ENCODE results near the gene KDM2B.

DNA sequence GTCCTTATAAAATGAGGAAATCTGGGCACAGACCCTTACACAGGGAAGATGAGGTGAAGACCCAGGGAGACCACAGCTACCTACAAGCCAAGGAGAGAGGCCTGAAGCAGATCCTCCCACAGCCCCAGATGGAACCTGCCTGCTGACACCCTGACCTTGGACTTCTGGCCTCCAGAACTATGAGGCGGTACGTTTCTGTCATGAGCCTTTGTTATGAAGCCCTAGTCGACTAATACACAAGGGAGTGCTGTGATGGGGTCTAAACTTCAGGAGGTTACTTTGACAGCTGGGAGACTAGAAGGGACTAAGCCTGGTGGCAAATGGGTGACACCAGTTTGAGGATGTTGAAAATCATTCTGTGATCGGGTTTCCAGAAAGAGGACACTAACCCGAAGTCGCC, 95.9 kb downstream of the KDM2B start:
- TF ChIP-seq POLR2A (IDR thresholded peaks at IDR 0.05; ENCODE audit: extremely low read depth, insufficient read length), result no peak
- TF ChIP-seq, protein P1, sequence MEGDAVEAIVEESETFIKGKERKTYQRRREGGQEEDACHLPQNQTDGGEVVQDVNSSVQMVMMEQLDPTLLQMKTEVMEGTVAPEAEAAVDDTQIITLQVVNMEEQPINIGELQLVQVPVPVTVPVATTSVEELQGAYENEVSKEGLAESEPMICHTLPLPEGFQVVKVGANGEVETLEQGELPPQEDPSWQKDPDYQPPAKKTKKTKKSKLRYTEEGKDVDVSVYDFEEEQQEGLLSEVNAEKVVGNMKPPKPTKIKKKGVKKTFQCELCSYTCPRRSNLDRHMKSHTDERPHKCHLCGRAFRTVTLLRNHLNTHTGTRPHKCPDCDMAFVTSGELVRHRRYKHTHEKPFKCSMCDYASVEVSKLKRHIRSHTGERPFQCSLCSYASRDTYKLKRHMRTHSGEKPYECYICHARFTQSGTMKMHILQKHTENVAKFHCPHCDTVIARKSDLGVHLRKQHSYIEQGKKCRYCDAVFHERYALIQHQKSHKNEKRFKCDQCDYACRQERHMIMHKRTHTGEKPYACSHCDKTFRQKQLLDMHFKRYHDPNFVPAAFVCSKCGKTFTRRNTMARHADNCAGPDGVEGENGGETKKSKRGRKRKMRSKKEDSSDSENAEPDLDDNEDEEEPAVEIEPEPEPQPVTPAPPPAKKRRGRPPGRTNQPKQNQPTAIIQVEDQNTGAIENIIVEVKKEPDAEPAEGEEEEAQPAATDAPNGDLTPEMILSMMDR (IDR thresholded peaks at IDR 0.05; ENCODE audit: low read depth, low read length), result no peak

Data from NB4 (cell line).